ENCODE results near the gene PTGER3.
"Not testable (repeated sequence)": the region's sequence is repeated elsewhere in the genome, so short reads cannot be mapped to it uniquely, and the experiment has no call there.

DNA sequence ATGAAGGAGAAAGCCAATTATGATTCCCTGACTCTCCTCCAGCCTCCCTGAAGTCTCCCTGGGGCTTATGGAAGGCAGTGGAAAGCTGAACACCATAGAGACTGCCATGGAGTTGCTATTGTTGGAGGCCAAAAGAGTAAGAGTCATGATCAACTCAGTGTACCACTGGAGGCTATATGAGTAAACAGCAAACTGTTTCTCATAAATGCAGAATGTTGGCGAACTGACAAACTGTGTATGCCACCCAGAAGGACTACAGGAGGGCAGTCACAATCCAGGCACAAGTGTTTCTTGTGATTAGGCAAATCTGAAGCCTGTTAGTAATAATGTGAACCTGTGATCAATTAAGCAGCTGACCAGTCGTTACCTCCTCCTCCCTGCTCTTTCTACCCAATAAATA, 62.3 kb downstream of the PTGER3 start:
- TF ChIP-seq, protein P1, sequence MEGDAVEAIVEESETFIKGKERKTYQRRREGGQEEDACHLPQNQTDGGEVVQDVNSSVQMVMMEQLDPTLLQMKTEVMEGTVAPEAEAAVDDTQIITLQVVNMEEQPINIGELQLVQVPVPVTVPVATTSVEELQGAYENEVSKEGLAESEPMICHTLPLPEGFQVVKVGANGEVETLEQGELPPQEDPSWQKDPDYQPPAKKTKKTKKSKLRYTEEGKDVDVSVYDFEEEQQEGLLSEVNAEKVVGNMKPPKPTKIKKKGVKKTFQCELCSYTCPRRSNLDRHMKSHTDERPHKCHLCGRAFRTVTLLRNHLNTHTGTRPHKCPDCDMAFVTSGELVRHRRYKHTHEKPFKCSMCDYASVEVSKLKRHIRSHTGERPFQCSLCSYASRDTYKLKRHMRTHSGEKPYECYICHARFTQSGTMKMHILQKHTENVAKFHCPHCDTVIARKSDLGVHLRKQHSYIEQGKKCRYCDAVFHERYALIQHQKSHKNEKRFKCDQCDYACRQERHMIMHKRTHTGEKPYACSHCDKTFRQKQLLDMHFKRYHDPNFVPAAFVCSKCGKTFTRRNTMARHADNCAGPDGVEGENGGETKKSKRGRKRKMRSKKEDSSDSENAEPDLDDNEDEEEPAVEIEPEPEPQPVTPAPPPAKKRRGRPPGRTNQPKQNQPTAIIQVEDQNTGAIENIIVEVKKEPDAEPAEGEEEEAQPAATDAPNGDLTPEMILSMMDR (IDR thresholded peaks at IDR 0.05; ENCODE audit: low read depth, low read length), result not testable (repeated sequence)
- TF ChIP-seq, protein P2, sequence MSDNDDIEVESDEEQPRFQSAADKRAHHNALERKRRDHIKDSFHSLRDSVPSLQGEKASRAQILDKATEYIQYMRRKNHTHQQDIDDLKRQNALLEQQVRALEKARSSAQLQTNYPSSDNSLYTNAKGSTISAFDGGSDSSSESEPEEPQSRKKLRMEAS (IDR thresholded peaks at IDR 0.05; ENCODE audit: low read depth, low read length), result not testable (repeated sequence)
- not testable (repeated sequence) for TF ChIP-seq POLR2A (IDR thresholded peaks at IDR 0.05; ENCODE audit: extremely low read depth, insufficient read length); MYC (IDR thresholded peaks at IDR 0.05; ENCODE audit: low read depth, low read length)
